IMR-90 (cell line): ENCODE data around the gene PSMB3.

Experiments
- BHLHE40 ChIP-seq: fragments of 150-350 bp; IDR thresholded peaks from 2 replicates; pipeline ENCODE4 v1.6.1; 2016; ENCODE audit warnings: mild to moderate bottlenecking, low read depth, low read length
- FOS ChIP-seq: fragments of 150-350 bp; IDR thresholded peaks from 2 replicates; pipeline ENCODE4 v1.6.1; 2016; ENCODE audit warnings: low read depth, low read length
- MAFK ChIP-seq: IDR thresholded peaks from 2 replicates; pipeline ENCODE4 v1.6.1; 2012; ENCODE audit warnings: low read depth, low read length, improper control_type of control experiment
- POLR2A ChIP-seq: IDR thresholded peaks from 2 replicates; pipeline ENCODE4 v1.6.1; 2012; ENCODE audit warnings: mild to moderate bottlenecking, low read depth, low read length
- RAD21 ChIP-seq: IDR thresholded peaks from 2 replicates; pipeline ENCODE4 v1.6.1; 2012; ENCODE audit warnings: low read length, improper control_type of control experiment
- RCOR1 ChIP-seq: IDR thresholded peaks from 2 replicates; pipeline ENCODE4 v1.6.1; 2012; ENCODE audit warnings: mild to moderate bottlenecking, low read length, improper control_type of control experiment; ENCODE audit not compliant: insufficient replicate concordance
- RFX5 ChIP-seq: IDR thresholded peaks from 2 replicates; pipeline ENCODE4 v1.8.0; 2012; ENCODE audit warnings: low read depth, mild to moderate bottlenecking, low read length, moderate library complexity
- SMC3 ChIP-seq: fragments of 150-350 bp; IDR thresholded peaks from 2 replicates; pipeline ENCODE4 v1.6.1; 2016; ENCODE audit warnings: low read depth, mild to moderate bottlenecking, antibody characterized with exemption, low read length, moderate library complexity
- TF ChIP-seq, protein P1 (sequence below): conservative IDR thresholded peaks from 2 replicates; pipeline ENCODE4 v1.5.1; 2012; ENCODE audit warnings: mild to moderate bottlenecking, low read depth, low read length, improper control_type of control experiment
- TF ChIP-seq, protein P2 (sequence below): fragments of 150-350 bp; IDR thresholded peaks from 2 replicates; pipeline ENCODE4 v1.6.1; 2016; ENCODE audit warnings: low read depth, mild to moderate bottlenecking, low read length, moderate library complexity, borderline replicate concordance

DNA sequence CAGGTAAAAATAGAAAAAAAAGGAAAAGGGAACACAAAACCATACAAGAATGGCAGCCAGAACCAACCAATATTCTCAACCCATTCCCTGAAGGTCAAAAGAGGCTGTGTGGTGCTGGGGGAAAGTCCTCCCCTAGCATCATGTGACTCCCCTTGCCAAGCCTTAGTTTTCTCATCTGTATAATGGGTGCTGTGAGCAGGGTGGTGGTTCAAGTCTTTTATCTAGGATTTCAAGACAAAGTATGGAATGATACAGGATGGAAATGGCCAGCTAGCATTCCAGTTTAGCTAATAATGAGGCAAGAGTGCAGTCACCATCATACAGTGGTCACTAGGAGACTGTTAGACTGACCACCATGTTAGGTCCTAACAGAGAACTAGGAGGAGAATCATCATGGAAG, 20.7 kb downstream of the PSMB3 start:
- TF ChIP-seq POLR2A (no peak), FOS (no peak), SMC3 (no peak), RCOR1 (no peak), RFX5 (no peak), MAFK (no peak), RAD21 (no peak), BHLHE40 (no peak)
- TF ChIP-seq, protein P1, sequence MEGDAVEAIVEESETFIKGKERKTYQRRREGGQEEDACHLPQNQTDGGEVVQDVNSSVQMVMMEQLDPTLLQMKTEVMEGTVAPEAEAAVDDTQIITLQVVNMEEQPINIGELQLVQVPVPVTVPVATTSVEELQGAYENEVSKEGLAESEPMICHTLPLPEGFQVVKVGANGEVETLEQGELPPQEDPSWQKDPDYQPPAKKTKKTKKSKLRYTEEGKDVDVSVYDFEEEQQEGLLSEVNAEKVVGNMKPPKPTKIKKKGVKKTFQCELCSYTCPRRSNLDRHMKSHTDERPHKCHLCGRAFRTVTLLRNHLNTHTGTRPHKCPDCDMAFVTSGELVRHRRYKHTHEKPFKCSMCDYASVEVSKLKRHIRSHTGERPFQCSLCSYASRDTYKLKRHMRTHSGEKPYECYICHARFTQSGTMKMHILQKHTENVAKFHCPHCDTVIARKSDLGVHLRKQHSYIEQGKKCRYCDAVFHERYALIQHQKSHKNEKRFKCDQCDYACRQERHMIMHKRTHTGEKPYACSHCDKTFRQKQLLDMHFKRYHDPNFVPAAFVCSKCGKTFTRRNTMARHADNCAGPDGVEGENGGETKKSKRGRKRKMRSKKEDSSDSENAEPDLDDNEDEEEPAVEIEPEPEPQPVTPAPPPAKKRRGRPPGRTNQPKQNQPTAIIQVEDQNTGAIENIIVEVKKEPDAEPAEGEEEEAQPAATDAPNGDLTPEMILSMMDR: no peak
- TF ChIP-seq, protein P2, sequence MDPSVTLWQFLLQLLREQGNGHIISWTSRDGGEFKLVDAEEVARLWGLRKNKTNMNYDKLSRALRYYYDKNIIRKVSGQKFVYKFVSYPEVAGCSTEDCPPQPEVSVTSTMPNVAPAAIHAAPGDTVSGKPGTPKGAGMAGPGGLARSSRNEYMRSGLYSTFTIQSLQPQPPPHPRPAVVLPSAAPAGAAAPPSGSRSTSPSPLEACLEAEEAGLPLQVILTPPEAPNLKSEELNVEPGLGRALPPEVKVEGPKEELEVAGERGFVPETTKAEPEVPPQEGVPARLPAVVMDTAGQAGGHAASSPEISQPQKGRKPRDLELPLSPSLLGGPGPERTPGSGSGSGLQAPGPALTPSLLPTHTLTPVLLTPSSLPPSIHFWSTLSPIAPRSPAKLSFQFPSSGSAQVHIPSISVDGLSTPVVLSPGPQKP: no peak
